Jurkat, Clone E6-1 (cell line): ENCODE results near the gene DCAF8L2.
"Not testable (repeated sequence)": the region's sequence is repeated elsewhere in the genome, so short reads cannot be mapped to it uniquely, and the experiment has no call there.

Experiments
- DNase-seq: peaks from one replicate; pipeline ENCODE4 v3.0.0-alpha.2; 2011; ENCODE audit warnings: low read depth, low spot score
- H3K4me3 ChIP-seq: 2 replicates; pipeline ENCODE4 v1.5.1; 2011; ENCODE audit warnings: mild to moderate bottlenecking, low read length, control low read depth, moderate library complexity

DCAF8L2 gene

DNA sequence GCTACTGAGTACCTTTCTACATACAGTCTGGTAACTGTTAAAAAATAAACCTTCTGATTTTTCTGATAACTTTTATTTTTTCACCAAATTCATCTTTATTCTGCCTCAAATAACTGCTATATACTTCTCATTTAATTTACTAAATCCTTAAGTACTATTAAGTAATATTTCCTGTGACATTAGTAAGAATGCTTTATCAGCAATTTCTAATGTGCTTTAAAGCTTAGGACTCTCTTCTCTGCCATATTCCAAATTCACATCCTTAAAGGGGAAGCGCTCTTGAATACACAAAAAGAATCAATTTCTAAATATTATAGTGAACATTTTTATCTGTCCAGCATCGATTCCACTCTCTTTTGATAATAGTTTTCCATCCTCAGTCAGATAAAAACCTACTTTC is 81.1 kb downstream of the DCAF8L2 start:
- DNase-seq: no peak
- no peak overlapping the region for H3K4me3 ChIP-seq

DNA sequence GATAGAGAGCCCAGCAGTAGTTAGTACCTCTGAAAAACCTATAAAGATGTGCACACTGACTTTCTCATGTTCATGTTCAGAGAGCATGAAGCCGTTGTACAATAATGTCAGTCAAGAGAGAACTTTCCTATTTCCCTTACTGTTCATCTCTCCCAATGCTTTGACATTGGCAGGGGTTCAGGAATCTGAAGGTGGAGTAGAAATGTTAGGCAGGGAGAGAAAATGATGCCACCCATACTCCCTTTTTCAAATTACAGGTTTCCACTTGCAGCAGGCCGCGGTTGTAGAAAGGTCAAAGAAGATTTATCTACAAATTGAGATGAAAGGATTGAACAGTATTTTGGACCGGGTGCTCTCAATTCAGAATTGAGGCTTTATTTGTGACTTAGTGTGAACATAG is 84.3 kb downstream of the DCAF8L2 start:
- no peak overlapping the region for H3K4me3 ChIP-seq
- DNase-seq: no peak

DNA sequence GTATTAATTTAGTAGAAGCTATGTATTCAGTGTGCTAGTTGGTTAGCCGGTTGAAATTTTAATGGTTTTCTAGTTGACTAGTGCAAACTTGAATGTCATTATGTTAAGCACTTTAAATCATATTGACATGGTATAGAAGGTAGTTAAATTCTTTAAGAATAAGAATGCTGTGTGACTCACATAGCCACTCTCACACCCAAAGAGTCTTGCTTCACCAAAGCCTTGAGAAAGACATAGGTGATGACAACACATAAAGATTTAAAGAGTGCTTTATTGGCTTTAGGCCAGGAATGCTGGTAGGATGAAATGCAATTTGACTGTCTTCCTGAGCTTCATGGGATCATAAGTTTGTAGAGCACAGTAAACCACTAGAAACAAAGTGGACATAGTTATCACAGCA is 85.3 kb downstream of the DCAF8L2 start:
- no peak overlapping the region for H3K4me3 ChIP-seq
- DNase-seq: no peak

DNA sequence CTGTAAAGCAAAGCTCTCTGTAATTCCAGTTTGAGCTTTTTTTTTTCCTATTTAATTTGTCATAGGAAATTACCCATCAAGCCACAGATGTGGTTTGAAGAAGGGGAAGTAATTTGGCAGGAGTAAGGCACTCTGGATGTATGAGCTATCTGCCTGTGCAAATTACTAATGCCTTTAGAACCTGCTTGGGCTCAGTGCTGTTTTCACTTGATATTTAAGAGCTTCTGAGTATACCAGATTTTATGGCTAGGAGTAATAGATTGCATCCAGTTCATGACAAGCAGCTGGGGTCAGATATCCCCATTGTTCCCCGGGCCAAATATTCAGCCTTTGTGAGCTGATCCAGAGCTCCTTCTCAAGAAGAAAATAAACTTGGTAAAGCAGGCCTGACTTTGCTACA is 89.1 kb downstream of the DCAF8L2 start:
- DNase-seq: no peak
- H3K4me3 ChIP-seq: no peak overlapping the region

DNA sequence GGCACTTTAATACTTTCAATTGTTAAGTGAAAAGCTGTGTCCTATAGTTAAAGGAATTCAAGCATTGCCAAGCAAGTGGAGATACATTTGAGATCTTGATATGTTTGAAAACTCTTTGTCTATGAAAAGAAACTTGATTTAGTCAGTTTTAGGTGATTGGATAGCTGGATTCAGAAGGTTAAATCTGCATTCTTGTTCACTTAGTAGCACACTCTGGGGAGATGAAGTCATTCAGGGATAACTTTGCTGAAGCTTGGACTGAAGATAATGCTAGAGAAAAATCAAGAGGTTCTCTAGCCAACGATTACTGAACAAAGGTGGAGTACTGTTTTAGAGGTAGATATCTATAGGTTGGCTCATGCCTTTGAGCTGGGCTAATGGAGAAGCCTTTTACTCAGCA is 90.6 kb downstream of the DCAF8L2 start:
- no peak overlapping the region for H3K4me3 ChIP-seq
- DNase-seq: no peak

DNA sequence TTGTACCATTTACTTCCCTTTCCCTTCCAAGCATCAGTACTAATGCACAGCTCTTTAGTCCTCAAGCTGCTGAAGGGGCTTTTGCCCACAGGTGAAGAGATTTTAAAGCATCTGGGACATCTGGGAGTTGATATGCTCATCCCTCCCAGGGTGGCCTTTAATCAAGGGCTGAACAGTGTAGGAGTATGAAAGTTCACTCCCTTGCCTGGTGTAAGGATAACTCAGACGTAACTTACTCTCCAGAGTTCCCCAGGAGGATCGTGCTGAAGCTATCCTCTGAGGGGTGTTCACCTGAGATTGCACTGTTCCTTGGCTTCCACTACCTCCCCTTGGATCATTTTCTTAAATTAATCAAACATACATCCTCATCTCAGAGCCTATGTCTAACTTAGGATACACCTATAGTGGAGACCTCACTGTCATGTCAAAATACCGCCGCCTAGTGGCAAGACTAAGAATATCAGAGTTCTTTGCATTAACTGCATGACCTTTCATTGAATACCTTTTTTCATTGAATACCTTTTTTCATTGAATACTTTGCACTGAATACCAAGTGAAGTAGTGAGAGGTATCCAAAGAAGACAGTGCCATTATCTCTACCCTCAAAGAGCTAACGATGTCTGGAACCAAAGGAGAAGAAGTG is 93.5 kb downstream of the DCAF8L2 start:
- not testable (repeated sequence) for H3K4me3 ChIP-seq
- DNase-seq: peak; percentile 7

DNA sequence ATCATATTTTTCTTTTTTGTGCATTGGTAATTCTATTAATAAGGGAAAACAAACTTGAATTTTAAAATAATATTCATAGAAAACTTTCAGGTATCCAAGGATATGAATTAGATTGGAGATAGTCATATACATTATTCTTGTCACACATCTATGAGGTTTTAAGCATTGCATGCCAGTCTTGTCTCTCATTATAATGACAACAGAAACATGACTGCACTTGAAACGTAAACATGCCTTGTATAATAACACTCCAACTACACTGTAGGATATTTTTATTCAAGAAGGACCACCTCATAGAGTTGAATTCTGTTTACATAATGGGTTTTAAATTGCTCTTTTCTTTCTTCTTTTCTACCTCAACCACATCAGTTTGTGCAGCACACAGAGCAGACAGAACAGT is 104.5 kb downstream of the DCAF8L2 start:
- H3K4me3 ChIP-seq: no peak overlapping the region
- DNase-seq: no peak

DNA sequence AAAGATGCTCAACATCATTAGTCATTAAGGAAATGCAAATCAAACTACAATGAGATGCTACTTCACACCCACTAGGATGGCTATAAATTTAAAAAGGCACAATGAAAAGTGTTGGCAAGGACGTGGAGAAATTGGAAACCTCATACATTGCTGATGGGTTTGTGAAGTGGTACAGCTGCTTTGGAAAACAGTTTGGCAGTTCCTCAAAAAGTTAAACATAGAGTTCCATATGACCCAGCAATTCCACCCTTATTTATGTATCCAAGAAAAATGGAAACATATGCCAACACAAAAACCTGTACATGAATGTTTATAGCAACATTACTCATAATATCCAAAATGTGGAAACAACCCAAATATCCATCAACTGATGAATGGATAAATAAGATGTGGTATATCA is 116.4 kb downstream of the DCAF8L2 start:
- no peak for DNase-seq
- H3K4me3 ChIP-seq: no peak overlapping the region

DNA sequence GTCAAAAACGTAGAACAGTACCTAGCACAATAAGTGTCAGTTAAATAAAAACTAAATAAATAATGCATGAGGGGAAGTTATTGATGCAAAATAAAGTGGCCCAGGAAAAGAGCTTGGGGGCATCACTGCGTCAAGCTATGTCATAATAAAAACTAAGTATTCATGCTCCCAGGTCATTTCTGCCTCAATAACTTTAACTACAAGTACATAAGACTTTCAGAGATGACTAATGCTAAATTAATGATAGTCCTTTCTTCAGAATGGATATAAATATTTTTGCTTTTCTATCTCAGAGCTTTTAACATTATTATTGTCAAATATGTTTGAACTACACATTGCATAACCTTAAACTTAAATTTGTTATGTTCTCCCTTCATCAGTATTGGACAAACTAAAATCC is 125.5 kb downstream of the DCAF8L2 start:
- no peak overlapping the region for H3K4me3 ChIP-seq
- DNase-seq: no peak

DNA sequence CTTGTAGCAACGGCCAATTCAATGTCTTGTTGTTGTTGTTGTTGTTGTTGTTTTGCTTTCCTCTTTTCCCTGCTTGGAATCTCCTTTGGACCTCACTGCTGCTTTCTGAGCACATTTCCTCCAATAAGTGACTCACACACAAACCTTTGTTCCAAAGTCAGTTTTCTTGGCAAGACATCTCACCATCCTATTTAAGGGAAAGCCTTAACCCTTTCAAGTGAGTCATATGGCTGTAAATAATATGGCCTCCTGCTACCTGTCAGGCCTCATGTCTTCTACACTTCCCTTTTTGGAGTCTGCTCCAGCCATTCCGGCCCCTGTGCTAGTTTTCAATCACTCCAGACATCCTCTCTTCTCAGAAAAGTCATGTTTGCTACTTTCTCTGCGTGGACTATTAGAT is 138.1 kb downstream of the DCAF8L2 start:
- no peak for DNase-seq

DNA sequence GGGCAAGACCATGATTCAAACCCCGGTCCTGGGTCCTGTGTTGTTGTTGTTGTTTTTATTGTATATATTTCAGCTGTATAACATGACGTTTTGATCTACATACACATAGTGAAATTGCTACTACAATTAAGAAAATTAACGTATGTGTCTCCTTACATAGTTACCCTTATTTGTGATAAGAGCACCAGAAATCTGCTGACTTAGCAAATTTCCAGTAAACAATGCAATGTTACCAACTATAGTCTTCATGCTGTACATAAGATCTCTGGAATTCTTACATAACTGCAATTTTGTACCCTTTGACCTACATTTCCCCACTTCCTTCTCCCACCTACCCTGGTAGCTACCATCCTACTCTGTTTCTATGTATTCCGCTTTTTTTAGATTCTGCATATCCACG is 141.8 kb downstream of the DCAF8L2 start:
- no peak overlapping the region for H3K4me3 ChIP-seq
- DNase-seq: no peak

More for the DNA sequence above, 138.1 kb downstream of the DCAF8L2 start:
- H3K4me3 ChIP-seq: no peak overlapping the region

DNA sequence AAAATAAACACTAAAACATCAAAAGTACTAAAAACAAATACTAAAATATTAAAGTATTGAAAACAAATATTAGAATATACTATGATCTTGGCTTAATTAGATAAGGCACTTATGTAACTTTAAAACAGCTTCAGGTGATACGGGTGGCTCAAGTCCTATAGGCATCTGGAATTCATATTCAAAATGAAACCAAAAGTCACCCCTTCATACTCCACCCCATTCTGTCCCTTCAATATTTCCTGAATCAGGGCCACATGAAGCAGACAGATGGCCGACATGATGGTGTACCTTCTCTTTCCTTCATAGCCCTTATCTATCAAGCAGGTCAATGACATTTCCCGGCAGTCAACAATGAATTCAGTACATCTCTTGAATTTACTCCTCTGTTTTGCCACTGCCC is 145.8 kb downstream of the DCAF8L2 start:
- DNase-seq: no peak
- no peak overlapping the region for H3K4me3 ChIP-seq

DNA sequence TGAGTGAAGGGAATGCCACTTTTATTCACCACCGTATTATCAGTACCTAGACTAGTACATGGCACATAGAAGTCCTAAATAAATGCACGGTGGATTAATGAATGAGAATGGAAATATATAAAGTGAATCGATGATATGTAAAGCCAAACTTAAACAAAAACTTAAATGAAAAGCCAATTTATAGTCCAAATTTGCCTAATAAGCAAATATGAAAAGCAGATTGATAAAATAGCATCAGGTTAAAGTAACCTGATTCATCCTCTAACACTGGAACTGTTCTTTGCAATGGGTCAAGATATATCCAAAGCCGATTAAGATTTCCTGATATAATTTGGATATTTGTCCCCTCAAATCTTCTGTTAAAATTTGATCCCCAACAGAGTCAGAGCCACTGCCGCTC is 150.8 kb downstream of the DCAF8L2 start:
- no peak overlapping the region for H3K4me3 ChIP-seq
- DNase-seq: no peak

DNA sequence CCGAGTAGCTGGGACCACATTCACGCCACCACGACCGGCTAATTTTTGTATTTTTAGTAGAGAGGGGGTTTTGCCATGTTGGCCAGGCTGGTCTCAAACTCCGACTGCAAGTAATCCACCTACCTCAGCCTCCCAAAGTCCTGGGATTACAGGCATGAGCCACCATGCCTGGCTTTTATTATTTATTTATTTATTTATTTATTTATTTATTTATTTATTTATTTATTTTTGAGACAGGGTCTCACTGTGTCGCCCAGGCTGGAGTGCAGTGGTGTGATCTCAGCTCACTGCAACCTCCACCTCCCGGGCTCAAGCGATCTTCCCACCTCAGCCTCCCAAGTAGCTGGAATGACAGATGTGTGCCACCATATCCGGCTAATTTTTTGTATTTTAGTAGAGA is 153.4 kb downstream of the DCAF8L2 start:
- H3K4me3 ChIP-seq, DNase-seq: not testable (repeated sequence)

DNA sequence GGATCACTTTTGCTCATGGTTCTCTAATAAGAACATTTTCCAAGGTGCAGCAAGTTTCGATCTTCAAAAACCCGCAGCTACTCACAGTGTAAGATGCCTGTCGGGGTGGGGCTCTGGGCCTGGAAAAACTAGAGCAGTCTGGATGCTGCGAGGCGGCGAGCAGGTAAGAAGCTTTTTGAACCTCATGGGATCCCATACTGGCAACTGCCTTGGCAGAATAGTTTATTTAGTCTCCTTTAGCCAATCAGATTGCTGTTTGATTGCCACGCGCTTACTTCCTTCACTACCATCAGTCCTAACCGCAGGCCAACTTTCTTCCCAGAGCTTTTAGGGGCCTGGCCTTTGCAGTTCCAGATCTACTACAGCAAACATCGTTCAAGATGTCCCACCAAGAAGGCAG is 156.4 kb downstream of the DCAF8L2 start:
- H3K4me3 ChIP-seq: no peak overlapping the region
- no peak for DNase-seq

DNA sequence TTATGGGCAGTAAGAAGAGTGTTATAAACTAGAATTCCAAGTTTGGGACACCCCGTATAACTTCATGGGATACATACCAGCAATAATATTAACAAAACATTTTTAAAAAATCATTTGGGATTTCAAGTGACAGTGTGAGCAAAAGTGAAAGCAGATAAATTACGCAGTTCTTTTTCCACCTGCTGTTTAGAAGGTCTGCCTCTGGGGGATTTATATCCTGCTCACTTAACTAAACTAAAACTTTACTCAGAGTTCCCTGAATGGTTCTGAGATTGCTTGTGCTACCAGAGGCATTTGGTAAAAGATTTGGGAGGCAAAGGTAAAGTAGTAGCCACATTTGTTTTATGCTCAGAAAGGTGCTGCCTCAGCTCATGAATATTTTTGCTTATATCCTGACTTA is 160.2 kb downstream of the DCAF8L2 start:
- not testable (repeated sequence) for H3K4me3 ChIP-seq, DNase-seq

DNA sequence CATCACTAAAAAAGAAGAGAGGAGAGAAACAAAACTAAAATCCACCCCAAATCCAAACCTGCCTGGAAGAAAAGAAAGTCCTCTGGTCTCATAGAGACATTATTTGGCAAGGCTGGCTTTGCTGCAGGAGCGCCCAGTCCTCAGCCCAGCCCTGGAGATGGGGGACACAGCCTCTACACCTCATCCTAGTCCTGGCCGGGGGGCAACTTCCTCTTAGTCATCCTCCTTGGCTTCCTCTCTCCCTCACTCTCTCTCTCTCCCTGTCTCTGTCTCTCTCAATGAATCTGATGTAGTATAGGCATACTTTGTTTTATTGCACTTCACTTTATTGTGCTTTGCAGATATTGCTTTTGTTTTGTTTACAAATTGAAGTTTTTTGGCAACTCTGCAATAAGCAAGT is 161.8 kb downstream of the DCAF8L2 start:
- no peak for DNase-seq
- no peak overlapping the region for H3K4me3 ChIP-seq

DNA sequence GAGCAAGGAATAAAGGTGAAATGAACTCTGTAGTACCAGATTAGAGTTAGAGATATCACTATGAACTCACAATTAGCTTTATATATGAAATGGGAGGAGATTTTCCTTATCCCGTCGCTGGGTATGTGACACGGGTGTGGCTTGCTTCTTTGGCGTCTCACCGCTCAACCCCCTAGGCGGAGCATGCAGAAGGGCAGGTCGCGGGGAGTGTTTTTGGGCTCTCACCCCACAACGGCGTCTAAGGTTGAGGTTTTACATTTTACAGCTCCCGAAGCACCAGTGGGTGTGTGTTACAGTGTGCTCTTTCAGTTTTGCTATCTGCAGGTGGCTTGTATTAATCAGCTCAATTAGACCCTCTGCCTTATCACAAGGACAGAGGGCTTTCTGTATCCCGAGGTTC is 175.6 kb downstream of the DCAF8L2 start:
- DNase-seq: no peak
- no peak overlapping the region for H3K4me3 ChIP-seq

DNA sequence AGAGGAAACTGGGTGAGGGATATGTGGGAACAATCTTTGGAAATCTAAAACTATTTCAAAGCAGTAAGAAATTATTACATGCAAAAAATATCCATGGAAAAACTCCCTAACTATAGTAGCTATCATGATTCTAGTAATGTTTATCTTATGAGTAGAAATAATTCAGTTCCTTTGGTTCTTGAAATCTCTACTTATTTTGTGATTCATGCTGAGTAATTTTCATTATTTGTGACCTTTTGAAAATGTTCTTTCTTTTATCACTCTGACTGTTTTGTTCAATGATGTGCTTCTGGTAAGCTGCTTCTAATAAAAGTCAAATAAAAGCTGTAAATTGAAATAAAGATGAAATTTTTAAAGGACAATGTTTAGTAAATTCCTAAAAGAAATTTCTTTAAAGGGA is 177.2 kb downstream of the DCAF8L2 start:
- no peak for DNase-seq
- H3K4me3 ChIP-seq: no peak overlapping the region

DNA sequence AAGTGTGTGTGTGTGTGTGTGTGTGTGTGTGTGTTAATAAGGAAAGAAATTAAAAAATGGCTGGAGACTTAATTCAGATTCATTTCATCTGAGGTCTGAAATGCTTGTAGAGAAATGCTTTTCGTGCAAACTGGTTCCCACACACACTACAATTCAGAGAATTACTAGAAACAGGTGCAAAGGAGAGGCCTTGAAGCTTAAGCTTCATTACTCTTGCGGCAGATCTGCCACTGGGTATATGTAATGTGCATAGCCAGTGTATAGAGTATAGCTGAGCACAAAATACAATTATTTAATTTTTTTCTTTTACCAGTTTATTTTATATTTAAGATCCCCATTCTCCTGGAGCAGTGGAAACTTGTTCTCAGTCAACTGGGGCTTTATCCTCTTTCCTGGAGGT is 185.8 kb downstream of the DCAF8L2 start:
- H3K4me3 ChIP-seq: no peak overlapping the region
- no peak for DNase-seq

DNA sequence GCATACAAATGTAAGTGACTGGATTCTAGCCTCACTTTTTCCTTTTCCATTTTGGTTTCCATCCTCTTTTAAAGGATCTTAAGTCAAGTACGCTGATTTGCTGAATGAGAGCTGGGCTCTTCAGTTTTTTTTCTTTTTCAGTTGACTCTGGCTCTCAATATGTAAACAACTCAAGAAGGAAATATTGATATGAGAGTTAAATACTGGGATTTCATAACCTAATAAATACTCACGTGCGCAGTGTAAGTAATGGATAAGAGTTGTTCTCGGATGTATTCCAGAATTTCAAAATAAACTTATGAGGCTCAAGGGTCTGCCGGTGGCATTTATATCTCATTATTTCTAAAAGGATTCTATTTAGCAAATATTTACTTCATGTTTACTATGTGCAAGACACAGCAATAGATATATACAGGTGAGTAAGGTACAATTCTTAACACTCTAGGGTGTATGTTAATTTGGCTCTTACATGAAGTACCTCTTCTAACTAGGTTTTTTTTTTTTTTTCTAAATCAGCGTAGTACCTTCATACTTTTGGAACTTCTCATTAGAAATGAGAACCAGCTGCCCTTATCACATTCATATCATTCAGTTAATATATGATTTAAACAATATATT is 206.6 kb downstream of the DCAF8L2 start:
- no peak for DNase-seq
- H3K4me3 ChIP-seq: no peak overlapping the region
